ENCODE results near the gene ACOXL.

GRCh38 chr2:111117598-111118480 lies 385.5 kb downstream of the ACOXL start:
- TF ChIP-seq CTCF (IDR thresholded peaks at IDR 0.05) (no peak), POLR2A (IDR thresholded peaks at IDR 0.05) (no peak)

All from body of pancreas (tissue), 4 donors.